Measurements from ENCODE around the gene RGL2.
A peak's percentile ranks its signal among the peaks of the same experiment; 100 is the strongest.
"Not testable (repeated sequence)": the region's sequence is repeated elsewhere in the genome, so short reads cannot be mapped to it uniquely, and the experiment has no call there.

Gene RGL2

GRCh38 chr6:33278392-33278741 is 20.4 kb downstream of the RGL2 start:
- Histone ChIP-seq H3K4me3 (replicated peaks; ENCODE audit: low read depth, low read length) (peak overlapping the region; percentile 66), H3K27me3 (replicated peaks; ENCODE audit: control insufficient read depth, insufficient read depth, low read length) (no peaks in the 10 kb centered on the region), H3K36me3 (ENCODE audit: control insufficient read depth, insufficient read depth, low read length) (peaks cover 27% of the 10 kb centered on the region)
- no peak for DNase-seq (ENCODE audit: extremely low read depth, insufficient read length)
- no peak for TF ChIP-seq CTCF (IDR thresholded peaks at IDR 0.05; ENCODE audit: insufficient read depth, low read length, poor library complexity, severe bottlenecking)

DNA sequence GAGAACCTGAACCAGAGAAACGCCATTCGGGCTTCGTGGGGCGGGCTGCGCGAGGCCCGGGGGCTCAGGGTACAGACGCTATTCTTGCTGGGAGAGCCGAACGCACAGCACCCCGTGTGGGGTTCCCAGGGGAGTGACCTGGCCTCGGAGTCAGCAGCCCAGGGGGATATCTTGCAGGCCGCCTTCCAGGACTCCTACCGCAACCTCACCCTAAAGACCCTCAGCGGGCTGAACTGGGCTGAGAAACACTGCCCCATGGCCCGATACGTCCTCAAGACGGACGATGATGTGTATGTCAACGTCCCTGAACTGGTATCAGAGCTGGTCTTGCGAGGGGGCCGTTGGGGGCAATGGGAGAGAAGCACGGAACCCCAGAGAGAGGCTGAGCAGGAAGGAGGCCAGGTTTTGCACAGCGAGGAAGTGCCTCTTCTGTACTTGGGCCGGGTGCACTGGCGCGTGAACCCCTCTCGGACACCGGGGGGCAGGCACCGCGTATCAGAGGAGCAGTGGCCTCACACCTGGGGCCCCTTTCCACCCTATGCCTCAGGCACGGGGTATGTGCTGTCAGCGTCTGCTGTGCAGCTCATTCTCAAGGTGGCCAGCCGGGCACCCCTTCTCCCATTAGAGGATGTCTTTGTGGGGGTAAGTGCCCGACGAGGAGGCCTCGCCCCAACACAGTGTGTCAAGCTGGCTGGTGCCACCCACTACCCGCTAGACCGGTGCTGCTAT is 20.9 kb downstream of the RGL2 start:
- DNase-seq (ENCODE audit: extremely low read depth, insufficient read length): peak; percentile 77
- H3K36me3 ChIP-seq (ENCODE audit: control insufficient read depth, insufficient read depth, low read length): peaks cover 27% of the 10 kb centered on the region
- no peaks in the 10 kb centered on the region for H3K27me3 ChIP-seq (replicated peaks; ENCODE audit: control insufficient read depth, insufficient read depth, low read length)
- peak overlapping the region; percentile 66 for H3K4me3 ChIP-seq (replicated peaks; ENCODE audit: low read depth, low read length)
- TF ChIP-seq CTCF (IDR thresholded peaks at IDR 0.05; ENCODE audit: insufficient read depth, low read length, poor library complexity, severe bottlenecking): no peak

DNA sequence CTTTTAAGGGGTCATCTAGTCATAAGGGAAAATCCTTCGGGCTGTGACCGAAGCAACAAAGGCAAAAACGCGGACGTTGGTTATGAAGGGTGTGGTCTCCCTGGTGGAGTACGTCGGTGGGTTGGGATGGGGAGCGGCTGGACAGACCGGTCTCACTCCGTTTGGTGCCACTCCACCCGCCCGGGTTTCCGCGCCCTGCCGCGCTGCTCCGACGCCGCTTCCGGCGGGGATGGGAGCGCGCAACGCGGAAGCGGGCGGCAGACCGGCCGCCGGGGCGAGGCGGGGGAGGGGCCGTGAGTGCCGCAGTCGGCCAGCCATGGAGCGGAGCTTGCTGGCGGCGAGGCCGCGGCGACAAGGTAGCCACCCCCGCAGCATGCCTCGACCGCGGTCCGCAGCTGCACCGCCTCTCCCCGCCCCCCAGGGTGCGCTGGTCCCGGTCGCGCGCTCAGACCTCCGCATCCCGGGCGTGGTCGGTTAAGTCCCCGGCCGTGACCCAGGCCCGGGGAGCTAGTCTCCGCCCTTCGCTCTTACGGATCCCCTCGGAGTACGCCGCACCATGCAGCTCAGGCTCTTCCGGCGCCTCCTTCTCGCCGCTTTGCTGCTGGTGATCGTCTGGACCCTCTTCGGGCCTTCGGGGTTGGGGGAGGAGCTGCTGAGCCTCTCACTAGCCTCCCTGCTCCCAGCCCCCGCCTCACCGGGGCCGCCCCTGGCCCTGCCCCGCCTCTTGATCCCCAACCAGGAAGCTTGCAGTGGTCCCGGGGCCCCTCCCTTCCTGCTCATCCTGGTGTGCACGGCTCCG is 21.7 kb downstream of the RGL2 start, which contains the start of gene B3GALT4:
Gene B3GALT4, plus strand, starts transcription at position 260 of the 799 bp plus-strand sequence. Its CDS starts 297 bp downstream, at position 557.
- H3K27me3 ChIP-seq (replicated peaks; ENCODE audit: control insufficient read depth, insufficient read depth, low read length): no peaks in the 10 kb centered on the region
- DNase-seq (ENCODE audit: extremely low read depth, insufficient read length): peak; percentile 94
- TF ChIP-seq CTCF (IDR thresholded peaks at IDR 0.05; ENCODE audit: insufficient read depth, low read length, poor library complexity, severe bottlenecking): peak; percentile 35
- peak within 1 kb of the TSS; percentile 66 for H3K4me3 ChIP-seq (replicated peaks; ENCODE audit: low read depth, low read length)
- H3K36me3 ChIP-seq (ENCODE audit: control insufficient read depth, insufficient read depth, low read length): peaks cover 26% of the 10 kb centered on the region

GRCh38 chr6:33276581-33276863 is 22.2 kb downstream of the RGL2 start:
- no peak for TF ChIP-seq CTCF (IDR thresholded peaks at IDR 0.05; ENCODE audit: insufficient read depth, low read length, poor library complexity, severe bottlenecking)
- no peaks in the 10 kb centered on the region for H3K27me3 ChIP-seq (replicated peaks; ENCODE audit: control insufficient read depth, insufficient read depth, low read length)
- peak overlapping the region; percentile 66 for H3K4me3 ChIP-seq (replicated peaks; ENCODE audit: low read depth, low read length)
- DNase-seq (ENCODE audit: extremely low read depth, insufficient read length): no peak
- peaks cover 26% of the 10 kb centered on the region for H3K36me3 ChIP-seq (ENCODE audit: control insufficient read depth, insufficient read depth, low read length)

GRCh38 chr6:33275795-33276580 is 22.8 kb downstream of the RGL2 start:
- Histone ChIP-seq H3K36me3 (ENCODE audit: control insufficient read depth, insufficient read depth, low read length) (peaks cover 26% of the 10 kb centered on the region), H3K4me3 (replicated peaks; ENCODE audit: low read depth, low read length) (peak overlapping the region; percentile 66)
- not testable (repeated sequence) for DNase-seq (ENCODE audit: extremely low read depth, insufficient read length); H3K27me3 ChIP-seq (replicated peaks; ENCODE audit: control insufficient read depth, insufficient read depth, low read length)
